Measurements from ENCODE around the gene MRPL17.

- TF ChIP-seq EZH2 (IDR thresholded peaks at IDR 0.05; ENCODE audit: low read length) (no peak), CTCF (optimal IDR thresholded peaks at IDR 0.05 in 1 of 3, IDR thresholded peaks at IDR 0.05 in 1 of 3, conservative IDR thresholded peaks at IDR 0.05 in 1 of 3; ENCODE audit: extremely low read depth in 1 of 3, insufficient read depth in 2 of 3, low read length in 3 of 3) (no peak)
Measured at GRCh38 chr11:6657346-6657745, 25.8 kb downstream of the MRPL17 start.

All from keratinocyte (primary cell).